ENCODE data around the gene RNF222.

RNF222 gene

GRCh38 chr17:8397636-8398035 lies at the start of gene RNF222:
Gene RNF222 (minus strand): TSS chr17:8397827. CDS start chr17:8393461, 4,366 bp downstream.
- no peak for DNase-seq

DNA sequence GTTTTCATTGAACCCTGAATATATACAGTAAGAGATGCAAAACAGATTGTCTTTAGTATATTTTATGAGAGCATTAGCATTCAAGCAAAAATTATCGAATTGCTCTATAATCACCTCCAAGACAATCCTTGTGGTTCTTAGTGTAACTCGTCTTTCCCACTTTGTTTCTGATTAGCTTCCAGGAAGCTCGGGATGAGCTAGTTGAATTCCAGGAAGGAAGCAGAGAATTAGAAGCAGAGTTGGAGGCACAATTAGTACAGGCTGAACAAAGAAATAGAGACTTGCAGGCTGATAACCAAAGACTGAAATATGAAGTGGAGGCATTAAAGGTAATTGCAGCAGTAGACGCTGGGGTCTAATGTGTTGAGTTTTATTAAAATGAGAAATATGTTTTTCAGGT lies 47.9 kb upstream of the RNF222 start:
- DNase-seq, result no peak

DNA sequence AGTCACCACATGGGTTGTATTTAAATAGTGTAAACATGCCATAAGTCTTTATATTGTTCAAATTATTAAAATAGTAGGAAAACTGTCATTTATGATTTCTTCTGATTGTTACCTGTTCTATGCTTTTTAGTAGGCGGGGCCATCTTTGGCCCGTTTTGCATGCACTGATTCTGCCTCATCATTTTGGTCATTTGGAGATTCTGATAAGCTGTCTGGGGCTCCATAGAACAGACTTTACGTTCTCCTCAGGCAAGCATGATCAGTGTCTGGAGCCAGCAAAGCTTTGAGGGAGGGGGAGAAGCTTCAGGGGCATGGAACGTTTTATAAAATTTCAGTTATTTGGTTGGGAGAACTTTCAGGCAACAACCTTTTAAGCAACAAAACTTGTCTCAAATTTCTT lies 46.9 kb upstream of the RNF222 start:
- DNase-seq, result no peak

- no peak for DNase-seq
Measured at GRCh38 chr17:8443756-8444155, 46.1 kb upstream of the RNF222 start.

DNA sequence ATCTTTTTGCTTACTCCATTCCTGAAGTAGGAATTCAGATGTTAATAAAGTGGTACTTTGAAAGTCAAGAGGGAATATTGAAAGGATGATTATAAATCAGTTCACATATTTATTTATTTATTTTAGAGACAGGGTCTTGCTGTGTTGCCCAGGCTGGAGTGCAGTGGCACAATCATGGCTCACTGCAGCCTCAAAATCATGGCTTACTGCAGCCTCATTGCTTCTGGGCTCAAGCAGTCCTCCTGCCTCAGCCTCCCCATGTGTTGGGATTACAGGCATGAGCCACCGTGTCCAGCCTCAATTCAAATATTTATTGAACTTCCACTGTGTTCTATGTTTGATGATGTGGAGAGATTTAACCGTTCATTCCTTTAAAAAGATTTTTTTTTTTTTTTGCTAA lies 44.7 kb upstream of the RNF222 start:
- no peak for DNase-seq

- DNase-seq, result no peak
Measured at GRCh38 chr17:8441690-8442089, 44.1 kb upstream of the RNF222 start.

- DNase-seq, result no peak
Measured at GRCh38 chr17:8439681-8440080, 42.1 kb upstream of the RNF222 start.

- no peak for DNase-seq
Measured at GRCh38 chr17:8438441-8438840, 40.8 kb upstream of the RNF222 start.

DNA sequence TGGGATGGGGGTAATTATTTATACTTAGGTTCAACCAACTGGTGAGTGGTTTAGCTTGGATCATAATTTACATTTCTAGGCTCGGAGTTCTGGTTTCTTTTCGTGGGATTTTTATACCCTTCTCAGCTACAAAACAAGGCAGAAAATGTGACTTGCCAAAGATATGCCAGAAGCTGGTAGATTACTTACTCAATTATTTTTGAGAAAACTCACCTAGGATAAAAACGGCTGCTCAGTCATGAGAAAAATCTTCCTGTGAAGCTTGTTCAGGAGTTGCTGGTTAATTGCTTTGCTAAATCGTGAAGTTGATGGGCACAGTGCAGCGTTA lies 39.2 kb upstream of the RNF222 start:
- DNase-seq, result no peak

- DNase-seq, result no peak
Measured at GRCh38 chr17:8436169-8436843, 38.7 kb upstream of the RNF222 start.

- peak; percentile 39 for DNase-seq
Measured at GRCh38 chr17:8435245-8436168, 37.9 kb upstream of the RNF222 start, which contains the start of gene NDEL1. Gene NDEL1 (plus strand): TSS chr17:8435884. CDS start chr17:8444272, 8,388 bp downstream.

- DNase-seq, result no peak
Measured at GRCh38 chr17:8430966-8431365, 33.3 kb upstream of the RNF222 start.

DNA sequence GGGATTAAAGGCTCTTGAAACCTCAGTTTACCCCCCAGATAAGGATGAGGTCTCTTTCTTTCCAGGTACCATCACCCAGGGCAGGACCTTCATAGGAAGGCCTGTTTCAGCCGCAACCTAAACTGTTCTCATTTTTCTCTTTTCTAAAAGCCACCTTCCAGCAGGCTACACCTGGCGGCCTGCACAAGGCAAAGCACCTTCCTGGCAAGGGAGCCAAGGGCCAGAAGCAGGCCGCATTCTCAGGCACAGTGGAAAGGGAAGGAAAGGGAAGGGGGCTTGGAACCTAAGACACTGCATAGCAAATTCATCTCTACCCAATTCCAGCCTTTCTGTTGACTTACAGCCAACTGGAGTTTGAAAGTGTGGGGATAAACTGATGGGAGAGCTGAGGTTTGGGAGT lies 29.2 kb upstream of the RNF222 start:
- DNase-seq, result no peak

- no peak for DNase-seq
Measured at GRCh38 chr17:8426094-8426720, 28.6 kb upstream of the RNF222 start.

DNA sequence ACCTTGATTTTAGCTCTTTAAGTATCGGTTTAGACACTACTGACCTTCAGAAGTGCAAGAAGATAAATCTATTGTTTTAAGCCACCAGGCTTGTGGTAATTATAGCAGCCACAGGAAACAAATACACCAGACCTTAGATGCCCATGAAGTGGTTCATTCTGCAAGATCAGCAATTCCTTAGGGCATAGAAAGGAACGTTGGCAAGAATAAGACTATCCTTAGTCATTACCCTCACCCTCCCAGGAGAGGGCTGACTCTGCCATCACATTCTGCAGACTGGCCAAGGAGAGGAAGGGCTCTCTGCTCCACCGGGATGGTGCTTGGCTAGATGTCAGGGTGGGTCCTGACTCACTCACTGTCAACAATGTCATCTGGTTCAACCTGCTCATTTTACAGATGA lies 23.9 kb upstream of the RNF222 start:
- DNase-seq, result no peak

DNA sequence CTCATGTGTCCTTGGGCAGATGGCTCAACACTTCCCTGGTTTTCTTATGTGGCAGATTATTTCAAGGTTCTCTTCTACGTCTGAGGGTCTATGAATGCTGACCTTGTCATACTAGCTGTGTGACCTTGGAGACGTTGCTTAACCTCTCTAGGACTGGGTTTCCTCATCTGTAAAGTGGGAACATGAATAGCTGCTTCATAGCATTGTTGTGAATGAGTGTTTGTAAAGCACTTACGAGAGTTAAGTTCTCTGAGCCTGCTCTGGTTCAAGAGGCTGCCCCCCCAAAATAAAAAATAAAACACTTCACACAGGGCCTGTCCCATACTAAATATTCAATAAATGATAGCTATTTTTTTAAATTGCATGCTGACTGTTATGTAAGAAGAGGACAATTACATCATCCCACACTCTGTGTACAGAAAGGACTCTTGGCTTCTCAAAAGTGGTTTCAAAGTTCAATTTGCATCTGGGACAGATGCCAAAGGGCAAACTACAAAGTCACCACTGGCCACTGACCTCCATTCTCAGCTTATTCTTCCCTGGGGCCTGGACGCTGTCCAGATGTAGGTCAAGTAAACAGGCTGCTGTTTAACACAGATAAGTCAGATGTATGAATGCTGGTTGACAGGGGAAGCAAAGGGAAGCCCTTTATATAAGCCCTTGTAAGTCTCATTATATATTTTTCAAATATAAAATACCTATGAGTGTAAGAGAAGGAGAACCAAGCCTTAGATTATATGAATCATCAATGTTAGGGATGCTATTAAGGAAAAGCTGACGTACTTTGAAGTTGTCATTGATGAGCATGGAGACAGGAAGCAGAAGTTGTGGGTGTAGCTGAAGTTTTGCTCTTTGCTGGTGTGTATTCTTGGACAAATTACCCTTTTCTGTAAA lies 22.7 kb upstream of the RNF222 start:
- no peak for DNase-seq

GRCh38 chr17:8419305-8419704 lies 21.7 kb upstream of the RNF222 start:
- DNase-seq, result no peak

DNA sequence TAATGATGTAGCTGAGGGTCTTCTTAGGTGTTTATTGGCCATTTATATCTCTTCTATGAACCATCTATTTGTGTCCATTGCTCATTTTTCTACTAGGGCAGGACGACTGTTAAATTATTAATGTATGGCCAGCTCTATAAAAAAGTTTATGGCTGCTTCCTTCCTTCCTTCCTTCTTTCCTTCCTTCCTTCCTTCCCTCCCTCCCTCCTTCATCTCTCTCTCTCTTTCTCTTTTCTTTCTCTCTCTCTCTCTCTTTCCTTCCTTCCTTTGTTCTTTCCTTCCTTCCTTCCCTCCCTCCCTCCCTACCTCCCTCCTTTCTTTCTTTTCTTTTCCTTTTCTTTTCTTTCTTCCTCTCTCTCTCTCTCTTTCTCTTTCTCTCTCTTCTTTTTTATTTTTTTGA lies 20.8 kb upstream of the RNF222 start:
- DNase-seq, result no peak

DNA sequence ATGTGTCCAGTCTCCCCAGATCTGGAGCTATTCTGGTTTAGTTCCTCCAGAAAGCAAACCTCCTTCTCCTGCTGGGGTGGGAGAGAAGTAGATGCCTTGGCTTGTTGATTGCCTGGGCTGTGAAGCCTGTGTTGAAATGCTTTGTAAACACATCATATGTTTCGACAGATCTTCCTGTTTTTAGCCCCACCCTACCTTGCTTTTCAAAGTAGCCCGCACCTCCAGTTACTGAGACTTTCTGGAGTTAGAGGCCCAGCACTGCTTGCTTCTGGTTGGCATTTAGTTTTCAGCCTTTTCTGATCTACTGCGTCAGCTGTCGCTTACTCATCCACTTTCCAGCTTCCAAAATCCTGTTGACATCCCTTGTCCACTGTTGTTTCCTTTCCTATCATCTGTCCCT lies 20.2 kb upstream of the RNF222 start:
- no peak for DNase-seq

GRCh38 chr17:8413938-8414337 lies 16.3 kb upstream of the RNF222 start:
- DNase-seq, result no peak

DNA sequence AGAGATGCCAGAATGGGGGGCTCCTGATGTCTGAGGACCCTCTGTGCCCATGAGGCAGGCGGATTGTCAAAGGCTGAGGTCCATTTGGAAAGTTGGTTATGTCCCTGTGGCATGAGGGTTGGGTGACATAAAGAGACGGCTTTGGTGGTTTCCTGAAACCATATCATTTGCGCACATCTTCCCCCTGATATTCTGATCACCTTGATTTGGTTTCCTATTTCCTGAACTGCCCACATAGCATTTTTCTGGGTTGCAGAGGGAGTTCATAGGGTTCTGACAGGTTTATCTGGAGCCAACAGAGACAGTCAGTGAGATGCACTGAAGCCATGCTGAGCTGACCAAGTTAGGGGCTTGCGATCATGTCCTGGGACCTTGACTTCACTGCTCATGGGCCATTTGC lies 15.7 kb upstream of the RNF222 start:
- no peak for DNase-seq

DNA sequence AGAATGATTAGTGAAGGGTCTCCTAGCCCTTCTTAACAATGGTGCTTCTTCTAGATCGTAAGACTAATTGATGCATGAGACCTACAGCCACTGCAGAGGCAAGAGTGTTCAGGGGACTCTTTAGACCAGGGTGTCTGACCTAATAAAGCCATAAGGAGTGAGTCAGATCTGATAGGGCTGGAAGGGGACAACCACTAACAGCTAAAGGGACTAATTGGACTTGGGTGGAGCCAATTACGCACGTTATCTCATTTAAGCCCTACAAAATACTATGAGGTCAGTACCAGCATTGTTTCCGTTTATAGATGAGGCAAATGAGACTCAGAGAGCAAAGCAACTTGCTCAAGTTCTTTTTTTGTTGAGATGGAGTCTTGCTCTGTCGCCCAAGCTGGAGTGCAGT lies 14.5 kb upstream of the RNF222 start:
- DNase-seq, result no peak

GRCh38 chr17:8410883-8411238 lies 13.2 kb upstream of the RNF222 start:
- DNase-seq, result no peak
